Heart right ventricle (tissue), 16 donors: ENCODE measurements around the gene FTSJ3. TPM values are rescaled to one million over a fixed set of nuclear protein-coding genes. Genes with fewer than 3 reads are reported as not detected.
"Not testable (repeated sequence)": the region's sequence is repeated elsewhere in the genome, so short reads cannot be mapped to it uniquely, and the experiment has no call there.

Source experiments
- ATAC-seq, 8 donors: fragments of 200-7000 bp; cut with Tn5 transposase; one replicate each; pipeline ENCODE4 v1.9.1; 2020; ENCODE audit warnings: mild to moderate bottlenecking in 8 of 8, moderate library complexity in 8 of 8, moderate number of reproducible peaks in 1 of 8
- DNase-seq, 2 donors: peaks; one replicate each; pipeline ENCODE4 v3.0.0-alpha.2; 2020
- H3K27ac ChIP-seq, 10 donors: fragments of 200-600 bp; sonication (generic) in 2 of 10; one replicate each; pipeline versions ENCODE4 v1.5.0 to v1.8.0; 2020 to 2022; ENCODE audit warnings: mild to moderate bottlenecking in 3 of 10
- H3K27me3 ChIP-seq, 7 donors: fragments of 200-600 bp; one replicate each; pipeline ENCODE4 v1.8.0; 2021 to 2022; ENCODE audit warnings: mild to moderate bottlenecking in 2 of 7
- H3K36me3 ChIP-seq, 9 donors: fragments of 200-600 bp; sonication (generic) in 1 of 9; one replicate each; pipeline versions ENCODE4 v1.5.0 to v1.8.0; 2020 to 2022; ENCODE audit warnings: mild to moderate bottlenecking in 2 of 9
- H3K4me1 ChIP-seq, 9 donors: fragments of 200-600 bp; sonication (generic) in 1 of 9; one replicate each; pipeline versions ENCODE4 v1.5.0 to v1.8.0; 2020 to 2022; ENCODE audit warnings: mild to moderate bottlenecking in 4 of 9
- H3K4me3 ChIP-seq, 10 donors: fragments of 200-600 bp; sonication (generic) in 2 of 10; one replicate each; pipeline versions ENCODE4 v1.5.0 to v1.8.0; 2020 to 2022; ENCODE audit warnings: mild to moderate bottlenecking in 7 of 10, moderate library complexity in 2 of 10
- H3K9me3 ChIP-seq, 11 donors: fragments of 200-600 bp in 10 of 11; sonication (generic) in 2 of 11; one replicate each; pipeline versions ENCODE4 v1.5.0 to v1.8.0; 2013 to 2022; ENCODE audit warnings: mild to moderate bottlenecking in 2 of 11, control low read depth in 1 of 11, moderate library complexity in 1 of 11
- WGBS, 2 donors: extraction: QIAGEN DNeasy Blood & Tissue Kit; methylation state at CpG; one replicate each; pipeline ENCODE4 v1.1.7; 2013; ENCODE audit warnings: inconsistent platforms in 1 of 2; 5-methylcytosine and 5-hydroxymethylcytosine counted together
- intact Hi-C, 10 donors: fragments of 100-400 bp; cut with DNase I; formaldehyde crosslinking; loops; one replicate each; pipeline versions ENCODE4 v1.11.1 to v1.14.2; 2022
- polyA plus RNA-seq, 2 donors: library from polyadenylated mRNA; stranded (reverse); fragments of 200-250 nt; gene quantifications; one replicate each; pipeline ENCODE4 v1.2.3, GENCODE V29; 2013
- total RNA-seq, 10 donors: library from RNA; stranded (reverse); fragmentation: NEBNext Ultra II Directional in 3 of 10; extraction: Animal tissue kit (Norgen Biotek cat#: 25700) in 3 of 10; gene quantifications; one replicate each; pipeline versions ENCODE4 v1.2.1 to v1.2.4, GENCODE V29; 2021 to 2023
- TF ChIP-seq, protein P1 (sequence below), 9 donors: fragments of 200-600 bp; sonication (generic) in 2 of 9; IDR thresholded peaks; one replicate each; pipeline versions ENCODE4 v1.5.0 to v1.8.0; 2021 to 2022; ENCODE audit warnings: antibody characterized with exemption in 9 of 9, mild to moderate bottlenecking in 5 of 9, moderate library complexity in 1 of 9
- donor health status: Arrhythmogenic right ventricular cardiomyopathy.
- donor health status: ischemic (EF 13 %, LVEDD 7.1; RV severe dilation, severe dysfunction).
- donor health status: healthy with polysubstance abuse.
- donor health status: DM: no; HTN: yes; CAD: no.
- donor health status: DM: no; HTN: no; CAD: no.
- donor health status: ischemic (EF 25% LVEDD 6.9; RV normal size, moderate dysfunction).
- donor health status: ischemic (EF 25% LVEDD 5.7; RV mildly dilated, moderate dysfunction).
- donor health status: healthy.
- donor health status: DM: yes; HTN: yes; CAD: no.
- donor health status: Ischemic cardiomyopathy.
- donor health status: ischemic (EF 35%, LVEDD 5.7; RV mildly dilated, moderate dysfunction).
- donor health status: nonischemic (EF 11% LVEDD 7.7; RV severe dilation, severe dysfunction).
- donor health status: DM: yes; HTN: yes; CAD: no.
- donor health status: PGD.
- donor health status: ischemic (EF 29% LVEDD 5.4; RV normal size, mild dysfunction).
- donor health status: nonischemic (EF 23%, LVEDD 6.1; RV moderate dilation, normal function).

The FTSJ3 gene
- total and polyA plus RNA-seq, 12 donors, result 14.0 to 43.0 (median 28.4) TPM

GRCh38 chr17:63847525-63848249, 20.2 kb upstream of the FTSJ3 start:
- H3K9me3 ChIP-seq, result peaks cover 0 to 5% (median 0%) of the 10 kb centered on the region in 11 donors
- peaks cover 0 to 24% (median 9%) of the 10 kb centered on the region in 9 donors for H3K4me1 ChIP-seq
- intact Hi-C loops, result no loop called here
- no peaks in the 10 kb centered on the region for H3K27me3 ChIP-seq
- ATAC-seq, result no peak
- H3K27ac ChIP-seq, result no peak overlapping the region
- no peak overlapping the region for H3K4me3 ChIP-seq
- TF ChIP-seq, protein P1, sequence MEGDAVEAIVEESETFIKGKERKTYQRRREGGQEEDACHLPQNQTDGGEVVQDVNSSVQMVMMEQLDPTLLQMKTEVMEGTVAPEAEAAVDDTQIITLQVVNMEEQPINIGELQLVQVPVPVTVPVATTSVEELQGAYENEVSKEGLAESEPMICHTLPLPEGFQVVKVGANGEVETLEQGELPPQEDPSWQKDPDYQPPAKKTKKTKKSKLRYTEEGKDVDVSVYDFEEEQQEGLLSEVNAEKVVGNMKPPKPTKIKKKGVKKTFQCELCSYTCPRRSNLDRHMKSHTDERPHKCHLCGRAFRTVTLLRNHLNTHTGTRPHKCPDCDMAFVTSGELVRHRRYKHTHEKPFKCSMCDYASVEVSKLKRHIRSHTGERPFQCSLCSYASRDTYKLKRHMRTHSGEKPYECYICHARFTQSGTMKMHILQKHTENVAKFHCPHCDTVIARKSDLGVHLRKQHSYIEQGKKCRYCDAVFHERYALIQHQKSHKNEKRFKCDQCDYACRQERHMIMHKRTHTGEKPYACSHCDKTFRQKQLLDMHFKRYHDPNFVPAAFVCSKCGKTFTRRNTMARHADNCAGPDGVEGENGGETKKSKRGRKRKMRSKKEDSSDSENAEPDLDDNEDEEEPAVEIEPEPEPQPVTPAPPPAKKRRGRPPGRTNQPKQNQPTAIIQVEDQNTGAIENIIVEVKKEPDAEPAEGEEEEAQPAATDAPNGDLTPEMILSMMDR (IDR thresholded peaks at IDR 0.05), result no peak
- DNase-seq, result no peak
- H3K36me3 ChIP-seq, result no peaks in the 10 kb centered on the region
- WGBS, 2 donors, result 84 to 96% methylated on average over 3 of the region's 3 CpGs

DNA sequence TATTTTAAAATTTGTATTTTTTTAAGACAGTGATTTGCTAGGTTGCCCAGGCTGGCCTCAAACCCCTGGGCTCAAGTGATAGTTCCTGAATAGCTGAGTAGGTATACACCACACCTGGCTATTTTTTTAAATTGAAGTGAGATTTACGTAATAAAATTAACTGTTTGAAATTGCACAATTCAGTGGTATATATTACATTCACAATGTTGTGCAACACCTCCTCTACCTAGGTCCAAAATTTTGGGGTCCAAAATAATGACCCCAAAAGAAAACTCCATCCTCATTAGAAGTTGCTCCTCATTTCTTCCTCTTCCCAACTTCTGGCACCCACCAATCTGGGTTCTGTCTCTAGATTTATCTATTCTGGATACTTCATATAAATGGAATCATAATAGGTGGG, 18.0 kb upstream of the FTSJ3 start:
- no peaks in the 10 kb centered on the region for H3K36me3 ChIP-seq
- ATAC-seq (no peak), DNase-seq (no peak)
- H3K4me3 ChIP-seq, result no peak overlapping the region
- 40 to 96% methylated on average over 1 of the region's 1 CpG for WGBS, 2 donors
- intact Hi-C loops, result no loop called here
- H3K4me1 ChIP-seq, result peaks cover 10 to 38% (median 20%) of the 10 kb centered on the region in 9 donors
- peaks cover 0 to 5% (median 0%) of the 10 kb centered on the region in 11 donors for H3K9me3 ChIP-seq
- TF ChIP-seq, protein P1 (IDR thresholded peaks at IDR 0.05), result no peak
- H3K27me3 ChIP-seq, result no peaks in the 10 kb centered on the region
- H3K27ac ChIP-seq, result no peak overlapping the region

GRCh38 chr17:63843910-63844677, 16.6 kb upstream of the FTSJ3 start:
- Histone ChIP-seq H3K27me3 (no peaks in the 10 kb centered on the region), H3K4me1 (peaks cover 18 to 49% (median 34%) of the 10 kb centered on the region in 9 donors), H3K4me3 (peak overlapping the region in 8 of 10 donors; percentile 50 to 95 (median 90)), H3K27ac (peak overlapping the region in 9 of 10 donors; percentile 90 to 98 (median 94)), H3K36me3 (no peaks in the 10 kb centered on the region), H3K9me3 (peaks cover 0 to 5% (median 0%) of the 10 kb centered on the region in 11 donors)
- TF ChIP-seq, protein P1 (IDR thresholded peaks at IDR 0.05), result no peak
- 66 to 68% methylated on average over 9 of the region's 9 CpGs for WGBS, 2 donors
- intact Hi-C loops, result loop anchor here in 1 of 10 donors (5.0 kb wide), 1 partner anchor 72 kb away; the partner anchor contains the start of genes CCDC47 and DDX42
- DNase-seq, result no peak
- no peak for ATAC-seq

GRCh38 chr17:63843387-63843888, 16.0 kb upstream of the FTSJ3 start:
- intact Hi-C loops, result loop anchor here in 1 of 10 donors (5.0 kb wide), 1 partner anchor 71 kb away; the partner anchor contains the start of genes CCDC47 and DDX42

More at GRCh38 chr17:63843387-63843888, 16.0 kb upstream of the FTSJ3 start:
- 7 to 13% methylated on average over 19 of the region's 19 CpGs for WGBS, 2 donors
- H3K36me3 ChIP-seq, H3K9me3 ChIP-seq, H3K27me3 ChIP-seq: not testable (repeated sequence)
- Histone ChIP-seq H3K4me3 (peak overlapping the region in 9 of 10 donors; percentile 50 to 95 (median 89)), H3K4me1 (peaks cover 23 to 49% (median 40%) of the 10 kb centered on the region in 9 donors), H3K27ac (peak overlapping the region in 9 of 10 donors; percentile 90 to 98 (median 94))
- peak; percentile 45 to 55 for DNase-seq
- ATAC-seq, result peak in 6 of 8 donors; percentile 3 to 25 (median 5)
